SK-N-SH treated with all-trans-retinoic acid at 6 μM for 48 hours (cell line): ENCODE measurements around the gene STK4.

Source experiments
- ATAC-seq: fragments of 200-7000 bp; cut with Tn5 transposase; 3 replicates; pipeline ENCODE4 v1.9.1; 2020; ENCODE audit warnings: mild to moderate bottlenecking, moderate library complexity
- ARNTL ChIP-seq: fragments of 450-650 bp; formaldehyde crosslinking; IDR thresholded peaks from 2 replicates; pipeline ENCODE4 v1.5.0; 2020; ENCODE audit warnings: low read depth, mild to moderate bottlenecking, moderate library complexity, borderline replicate concordance
- BACH2 ChIP-seq: fragments of 250-450 bp; sonication (Bioruptor Pico); IDR thresholded peaks from 2 replicates; pipeline ENCODE4 v1.9.0; 2021; ENCODE audit warnings: mild to moderate bottlenecking, borderline replicate concordance
- CREB5 ChIP-seq: fragments of 250-450 bp; sonication (Bioruptor Pico); IDR thresholded peaks from 2 replicates; pipeline ENCODE4 v1.5.1; 2020; ENCODE audit warnings: low read depth, mild to moderate bottlenecking, moderate library complexity
- CSDC2 ChIP-seq: fragments of 250-450 bp; sonication (Bioruptor Pico); IDR thresholded peaks from 2 replicates; pipeline ENCODE4 v1.5.0; 2020; ENCODE audit warnings: mild to moderate bottlenecking, moderate library complexity
- CSRNP3 ChIP-seq: fragments of 250-450 bp; sonication (Bioruptor Pico); IDR thresholded peaks from 2 replicates; pipeline ENCODE4 v1.5.1; 2021; ENCODE audit warnings: mild to moderate bottlenecking, moderate library complexity
- ESRRG ChIP-seq: fragments of 250-450 bp; sonication (Bioruptor Pico); IDR thresholded peaks from 2 replicates; pipeline ENCODE4 v1.6.1; 2021; ENCODE audit warnings: mild to moderate bottlenecking
- GLIS3 ChIP-seq: fragments of 250-450 bp; sonication (Bioruptor Pico); IDR thresholded peaks from 2 replicates; pipeline ENCODE4 v1.5.0; 2020; ENCODE audit warnings: mild to moderate bottlenecking, moderate library complexity
- ISL1 ChIP-seq: fragments of 250-450 bp; sonication (Bioruptor Pico); IDR thresholded peaks from 2 replicates; pipeline ENCODE4 v2.1.2; 2022; ENCODE audit warnings: mild to moderate bottlenecking, moderate library complexity
- OSR1 ChIP-seq: fragments of 250-450 bp; sonication (Bioruptor Pico); IDR thresholded peaks from 2 replicates; pipeline ENCODE4 v1.8.0; 2022; ENCODE audit warnings: moderate library complexity, mild to moderate bottlenecking, inconsistent platforms
- PATZ1 ChIP-seq: fragments of 250-450 bp; sonication (Bioruptor Pico); IDR thresholded peaks from 2 replicates; pipeline ENCODE4 v1.8.0; 2020; ENCODE audit warnings: mild to moderate bottlenecking, moderate library complexity, borderline replicate concordance
- POU6F1 ChIP-seq: fragments of 250-450 bp; sonication (Bioruptor Pico); IDR thresholded peaks from 2 replicates; pipeline ENCODE4 v1.8.0; 2021; ENCODE audit warnings: low read depth, mild to moderate bottlenecking, moderate library complexity, borderline replicate concordance
- PPARA ChIP-seq: fragments of 250-450 bp; sonication (Bioruptor Pico); IDR thresholded peaks from 2 replicates; pipeline ENCODE4 v1.5.0; 2020; ENCODE audit warnings: mild to moderate bottlenecking, borderline replicate concordance
- RARB ChIP-seq: fragments of 250-450 bp; sonication (Bioruptor Pico); IDR thresholded peaks from 2 replicates; pipeline ENCODE4 v1.8.0; 2021; ENCODE audit warnings: mild to moderate bottlenecking, moderate library complexity
- SNAI2 ChIP-seq: fragments of 250-450 bp; sonication (Bioruptor Pico); IDR thresholded peaks from 2 replicates; pipeline ENCODE4 v1.5.0; 2020; ENCODE audit warnings: mild to moderate bottlenecking, moderate library complexity
- TCF4 ChIP-seq: fragments of 250-450 bp; sonication (Bioruptor Pico); IDR thresholded peaks from 2 replicates; pipeline ENCODE4 v1.8.0; 2021; ENCODE audit warnings: mild to moderate bottlenecking, moderate library complexity, borderline replicate concordance
- TOX ChIP-seq: fragments of 250-450 bp; sonication (Bioruptor Pico); IDR thresholded peaks from 2 replicates; pipeline ENCODE4 v1.8.0; 2021; ENCODE audit warnings: mild to moderate bottlenecking, moderate library complexity, borderline replicate concordance
- TSHZ2 ChIP-seq: fragments of 250-450 bp; sonication (Bioruptor Pico); IDR thresholded peaks from 2 replicates; pipeline ENCODE4 v1.5.0; 2020; ENCODE audit warnings: mild to moderate bottlenecking, moderate library complexity
- ZC3H10 ChIP-seq: fragments of 250-450 bp; sonication (Bioruptor Pico); IDR thresholded peaks from 2 replicates; pipeline ENCODE4 v1.5.1; 2021; ENCODE audit warnings: mild to moderate bottlenecking, moderate library complexity
- ZFP3 ChIP-seq: fragments of 250-450 bp; sonication (Bioruptor Pico); IDR thresholded peaks from 2 replicates; pipeline ENCODE4 v1.5.0; 2020; ENCODE audit warnings: mild to moderate bottlenecking, moderate library complexity
- ZFP30 ChIP-seq: fragments of 450-650 bp; formaldehyde crosslinking; IDR thresholded peaks from 2 replicates; pipeline ENCODE4 v1.5.0; 2022; ENCODE audit warnings: mild to moderate bottlenecking, moderate library complexity
- ZNF70 ChIP-seq: fragments of 450-650 bp; formaldehyde crosslinking; IDR thresholded peaks from 2 replicates; pipeline ENCODE4 v1.5.0; 2020; ENCODE audit warnings: mild to moderate bottlenecking, moderate library complexity
- ZNF8 ChIP-seq: fragments of 450-650 bp; formaldehyde crosslinking; IDR thresholded peaks from 2 replicates; pipeline ENCODE4 v1.5.0; 2020; ENCODE audit warnings: mild to moderate bottlenecking, moderate library complexity

STK4 gene

GRCh38 chr20:45114465-45115385, 148.4 kb downstream of the STK4 start, which contains the start of gene WFDC5:
WFDC5 (minus strand) TSS chr20:45115174; CDS start chr20:45115083, 91 bp downstream.
- no peak; the same call in 2 of the 3 replicates for ATAC-seq
- TF ChIP-seq ZFP3 (CRISPR knock-in tag) (no peak), TOX (CRISPR knock-in tag) (no peak), GLIS3 (CRISPR knock-in tag) (no peak), ISL1 (no peak), PPARA (CRISPR knock-in tag) (no peak), ESRRG (CRISPR knock-in tag) (no peak), POU6F1 (no peak), RARB (no peak), ZNF70 (CRISPR knock-in tag) (no peak), CREB5 (no peak), TCF4 (no peak), SNAI2 (CRISPR knock-in tag) (no peak), ZFP30 (no peak), TSHZ2 (CRISPR knock-in tag) (no peak), ZC3H10 (no peak), CSDC2 (no peak), BACH2 (CRISPR knock-in tag) (no peak), OSR1 (CRISPR knock-in tag) (no peak), PATZ1 (CRISPR knock-in tag) (no peak)

GRCh38 chr20:45115386-45115774, 149.1 kb downstream of the STK4 start:
- ATAC-seq, result no peak
- no peak for TF ChIP-seq ISL1
- TF ChIP-seq GLIS3 (CRISPR knock-in tag), result no peak
- no peak for TF ChIP-seq BACH2 (CRISPR knock-in tag)
- no peak for TF ChIP-seq PPARA (CRISPR knock-in tag)
- no peak for TF ChIP-seq TCF4
- TF ChIP-seq CSRNP3, result no peak
- TF ChIP-seq ARNTL (CRISPR knock-in tag), result no peak
- TF ChIP-seq ZNF70 (CRISPR knock-in tag), result no peak
- no peak for TF ChIP-seq TOX (CRISPR knock-in tag)
- no peak for TF ChIP-seq RARB
- no peak for TF ChIP-seq ZNF8 (CRISPR knock-in tag)
- no peak for TF ChIP-seq SNAI2 (CRISPR knock-in tag)
- TF ChIP-seq ZC3H10, result no peak
- TF ChIP-seq OSR1 (CRISPR knock-in tag), result no peak
- TF ChIP-seq TSHZ2 (CRISPR knock-in tag), result no peak
- TF ChIP-seq CSDC2, result no peak
